ENCODE data around the gene NPW. TPM values are rescaled to one million over a fixed set of nuclear protein-coding genes. Genes with fewer than 3 reads are reported as not detected.

Gene NPW
- total and polyA plus RNA-seq, 2 of the 8 experiments (the other 6 are each of a cell fraction or from before 2014, with no cell fraction given) = 4.0 to 10.3 TPM

DNA sequence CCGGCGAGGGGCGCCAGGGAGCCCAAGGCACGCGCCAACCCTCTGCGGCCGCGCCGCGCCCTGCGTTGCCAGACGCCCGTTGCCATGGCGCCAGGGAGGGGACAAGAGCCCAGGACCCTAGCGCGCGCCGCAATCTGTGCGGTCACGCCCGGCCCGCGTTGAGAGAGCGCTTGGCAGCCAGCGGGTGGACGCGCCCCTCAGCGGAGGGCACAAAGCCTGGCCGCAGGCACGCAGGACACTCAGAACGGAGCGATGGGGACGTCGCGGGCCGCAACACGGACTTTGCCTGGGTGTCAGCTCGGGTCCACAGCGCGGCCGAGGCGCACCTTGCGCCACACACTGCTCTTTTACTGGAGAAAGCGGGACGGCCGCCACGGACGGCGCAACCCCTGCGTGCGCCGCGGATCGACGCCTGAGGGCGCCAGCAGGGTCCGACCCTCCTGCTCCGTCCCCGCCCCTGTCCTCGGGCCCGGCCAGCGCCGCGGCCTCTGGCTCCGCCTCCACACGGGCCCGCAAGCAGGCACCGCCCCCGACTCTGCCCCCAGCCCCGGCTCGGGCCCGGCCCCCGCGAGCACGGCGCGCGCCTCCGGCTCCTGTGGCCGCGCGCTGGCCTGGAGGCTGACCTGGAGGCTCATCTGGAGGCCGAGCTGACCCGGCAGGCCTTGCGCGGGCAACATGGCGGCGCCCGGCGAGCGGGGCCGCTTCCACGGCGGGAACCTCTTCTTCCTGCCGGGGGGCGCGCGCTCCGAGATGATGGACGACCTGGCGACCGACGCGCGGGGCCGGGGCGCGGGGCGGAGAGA, 35.8 kb upstream of the NPW start, which contains the start of gene GFER (continued):
- TF ChIP-seq CBX5 (IDR thresholded peaks at IDR 0.05; ENCODE audit: low read depth, low read length) (no peak), GTF2F1 (IDR thresholded peaks at IDR 0.05; ENCODE audit: borderline replicate concordance, low read depth, low read length) (no peak), KDM1A (IDR thresholded peaks at IDR 0.05; ENCODE audit: borderline replicate concordance, low read length) (no peak), SIN3A (conservative IDR thresholded peaks at IDR 0.05 in 1 of 2, IDR thresholded peaks at IDR 0.05 in 1 of 2; ENCODE audit: low read depth in 1 of 2, low read length in 2 of 2) (peak; percentile 63 to 93; a peak in 3 of 4 replicates), POU5F1 (IDR thresholded peaks at IDR 0.05; ENCODE audit: low read depth, low read length) (no peak), EZH2 (IDR thresholded peaks at IDR 0.05; ENCODE audit: low read depth, low read length, severe bottlenecking) (no peak), EGR1 (IDR thresholded peaks at IDR 0.05; ENCODE audit: borderline replicate concordance, low read depth, low read length) (no peak; the same call in 1 of the 2 replicates), RFX5 (IDR thresholded peaks at IDR 0.05; ENCODE audit: borderline replicate concordance, low read depth, low read length) (no peak), ASH2L (IDR thresholded peaks at IDR 0.05; ENCODE audit: low read length) (peak; percentile 74), YY1 (IDR thresholded peaks at IDR 0.05; ENCODE audit: low read depth, low read length) (peak; percentile 97), TCF12 (IDR thresholded peaks at IDR 0.05; ENCODE audit: low read depth, low read length) (no peak), HDAC2 (IDR thresholded peaks at IDR 0.05; ENCODE audit: borderline replicate concordance in 1 of 2, low read depth in 2 of 2, low read length in 2 of 2) (peak in 1 of 2 experiments; percentile 81; a peak in 3 of 4 replicates), SRF (IDR thresholded peaks at IDR 0.05; ENCODE audit: low read depth, low read length) (0 out of 2 replicates have a peak, but pooled peaks have one; percentile 17), RAD21 (IDR thresholded peaks at IDR 0.05 in 1 of 2, conservative IDR thresholded peaks at IDR 0.05 in 1 of 2; ENCODE audit: low read depth in 2 of 2, low read length in 2 of 2) (no peak; a peak in 1 of 4 replicates), POLR2AphosphoS5 (IDR thresholded peaks at IDR 0.05; ENCODE audit: low read depth, low read length) (peak; percentile 41; the same call in 1 of the 2 replicates), EP300 (IDR thresholded peaks at IDR 0.05; ENCODE audit: borderline replicate concordance in 1 of 2, low read depth in 2 of 2, low read length in 2 of 2) (0 out of 3 replicates have a peak, but pooled peaks of 1 of the 2 experiments have one; percentile 48), HDAC6 (IDR thresholded peaks at IDR 0.05; ENCODE audit: low read depth, low read length) (no peak)
- TF ChIP-seq, protein P1, sequence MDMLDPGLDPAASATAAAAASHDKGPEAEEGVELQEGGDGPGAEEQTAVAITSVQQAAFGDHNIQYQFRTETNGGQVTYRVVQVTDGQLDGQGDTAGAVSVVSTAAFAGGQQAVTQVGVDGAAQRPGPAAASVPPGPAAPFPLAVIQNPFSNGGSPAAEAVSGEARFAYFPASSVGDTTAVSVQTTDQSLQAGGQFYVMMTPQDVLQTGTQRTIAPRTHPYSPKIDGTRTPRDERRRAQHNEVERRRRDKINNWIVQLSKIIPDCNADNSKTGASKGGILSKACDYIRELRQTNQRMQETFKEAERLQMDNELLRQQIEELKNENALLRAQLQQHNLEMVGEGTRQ (IDR thresholded peaks at IDR 0.05; ENCODE audit: low read length) = 0 out of 2 replicates have a peak, but pooled peaks have one; percentile 5
- TF ChIP-seq, protein P2, sequence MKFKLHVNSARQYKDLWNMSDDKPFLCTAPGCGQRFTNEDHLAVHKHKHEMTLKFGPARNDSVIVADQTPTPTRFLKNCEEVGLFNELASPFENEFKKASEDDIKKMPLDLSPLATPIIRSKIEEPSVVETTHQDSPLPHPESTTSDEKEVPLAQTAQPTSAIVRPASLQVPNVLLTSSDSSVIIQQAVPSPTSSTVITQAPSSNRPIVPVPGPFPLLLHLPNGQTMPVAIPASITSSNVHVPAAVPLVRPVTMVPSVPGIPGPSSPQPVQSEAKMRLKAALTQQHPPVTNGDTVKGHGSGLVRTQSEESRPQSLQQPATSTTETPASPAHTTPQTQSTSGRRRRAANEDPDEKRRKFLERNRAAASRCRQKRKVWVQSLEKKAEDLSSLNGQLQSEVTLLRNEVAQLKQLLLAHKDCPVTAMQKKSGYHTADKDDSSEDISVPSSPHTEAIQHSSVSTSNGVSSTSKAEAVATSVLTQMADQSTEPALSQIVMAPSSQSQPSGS (IDR thresholded peaks at IDR 0.05; ENCODE audit: low read length) = no peak
